SK-N-SH (cell line): Measurements from ENCODE around the gene PNPLA2. TPM values are rescaled to one million over a fixed set of nuclear protein-coding genes. Genes with fewer than 3 reads are reported as not detected.

ENCODE experiments used
- CTCF ChIA-PET: fragments of 300-600, 350-600 bp; formaldehyde crosslinking; extraction: SDS; loops from one replicate; lab custom pipeline; 2021; lab: Yijun Ruan, JAX
- POLR2A ChIA-PET: fragments of 350-600 bp; sonication (Branson Sonifier 250); formaldehyde crosslinking; extraction: SDS; loops from one replicate; lab custom pipeline; 2020; ENCODE audit warnings: antibody characterized with exemption, inconsistent platforms; lab: Yijun Ruan, JAX
- DNase-seq: peaks from one replicate; pipeline ENCODE4 v3.0.0; 2012
- H2AFZ ChIP-seq: fragments of 200-600 bp; sonication (generic); 2 replicates; pipeline ENCODE4 v1.8.1; 2016; ENCODE audit warnings: antibody characterized with exemption, mild to moderate bottlenecking, low read depth
- H3F3A ChIP-seq: fragments of 200-600 bp; sonication (generic); replicated peaks from 2 replicates; pipeline ENCODE3; 2016; ENCODE audit warnings: antibody characterized with exemption, mild to moderate bottlenecking; ENCODE audit not compliant: insufficient read depth
- H3K27ac ChIP-seq, 2 experiments: fragments of 200-500 bp in 1 of 2; fragments of 200-600 bp in 1 of 2; sonication (Bioruptor generic) in 1 of 2; sonication (generic), shearing (Covaris generic) in 1 of 2; 2 replicates each; pipeline versions ENCODE4 v1.5.1 to v1.6.1; 2014 to 2016; ENCODE audit warnings: low read depth in 2 of 2, inconsistent platforms in 1 of 2, low read length in 1 of 2, mild to moderate bottlenecking in 1 of 2, mixed read lengths in 1 of 2
- H3K27me3 ChIP-seq: fragments of 200-600 bp; sonication (generic), shearing (Covaris generic); 2 replicates; pipeline ENCODE4 v1.6.1; 2016; ENCODE audit warnings: mixed run types; ENCODE audit not compliant: insufficient read depth
- H3K36me3 ChIP-seq, 2 experiments: fragments of 200-500 bp in 1 of 2; fragments of 200-600 bp in 1 of 2; sonication (Bioruptor generic) in 1 of 2; sonication (generic) in 1 of 2; replicated peaks in 1 of 2; 2 replicates each; pipeline versions ENCODE3 to v1.5.1; 2014 to 2016; ENCODE audit warnings: low read length in 1 of 2, mild to moderate bottlenecking in 1 of 2; ENCODE audit not compliant: insufficient read depth in 2 of 2, control insufficient read depth in 1 of 2
- H3K4me1 ChIP-seq, 2 experiments: fragments of 200-500 bp in 1 of 2; fragments of 200-600 bp in 1 of 2; sonication (Bioruptor generic) in 1 of 2; sonication (generic), shearing (Covaris generic) in 1 of 2; 2 replicates each; pipeline versions ENCODE4 v1.5.1 to v1.6.1; 2014 to 2016; ENCODE audit warnings: low read depth in 1 of 2, low read length in 1 of 2, mixed run types in 1 of 2; ENCODE audit not compliant: insufficient read depth in 2 of 2, control insufficient read depth in 1 of 2
- H3K4me2 ChIP-seq: fragments of 200-600 bp; sonication (generic), shearing (Covaris generic); 2 replicates; pipeline ENCODE4 v1.6.1; 2017; ENCODE audit warnings: mixed run types
- H3K4me3 ChIP-seq, 2 experiments: fragments of 200-500 bp in 1 of 2; fragments of 200-600 bp in 1 of 2; sonication (Bioruptor generic) in 1 of 2; sonication (generic), shearing (Covaris generic) in 1 of 2; 2 replicates each; pipeline versions ENCODE4 v1.5.1 to v1.8.1; 2014 to 2016; ENCODE audit warnings: low read depth in 2 of 2, inconsistent platforms in 1 of 2, low read length in 1 of 2, mild to moderate bottlenecking in 1 of 2, mixed read lengths in 1 of 2, moderate library complexity in 1 of 2
- H3K79me2 ChIP-seq: fragments of 200-600 bp; sonication (generic); 2 replicates; pipeline ENCODE4 v1.8.1; 2017; ENCODE audit warnings: mild to moderate bottlenecking; ENCODE audit not compliant: insufficient read depth
- H3K9ac ChIP-seq: fragments of 200-600 bp; sonication (generic); 2 replicates; pipeline ENCODE4 v1.6.1; 2017; ENCODE audit warnings: mixed run types
- H3K9me2 ChIP-seq: fragments of 200-600 bp; sonication (generic); 2 replicates; pipeline ENCODE4 v1.6.1; 2017; ENCODE audit warnings: mixed run types
- H3K9me3 ChIP-seq: fragments of 200-600 bp; sonication (generic); 2 replicates; pipeline ENCODE4 v1.6.1; 2017; ENCODE audit warnings: mixed run types, mild to moderate bottlenecking, moderate library complexity
- H4K20me1 ChIP-seq: fragments of 200-600 bp; sonication (generic); 2 replicates; pipeline ENCODE4 v1.6.1; 2017; ENCODE audit warnings: mild to moderate bottlenecking, mixed run types; ENCODE audit not compliant: insufficient read depth
- CHD2 ChIP-seq: fragments of 150-350 bp; IDR thresholded peaks from 2 replicates; pipeline ENCODE4 v1.6.1; 2018; ENCODE audit warnings: low read length; ENCODE audit not compliant: partially characterized antibody
- EZH2phosphoT487 ChIP-seq: fragments of 200-600 bp; sonication (generic); IDR thresholded peaks from 2 replicates; pipeline ENCODE4 v1.6.1; 2017; ENCODE audit warnings: low read depth, mixed run types, mild to moderate bottlenecking, antibody characterized with exemption, moderate library complexity, borderline replicate concordance
- FOSL2 ChIP-seq: IDR thresholded peaks from 2 replicates; pipeline ENCODE4 v1.4.0; 2012; ENCODE audit warnings: low read depth, mild to moderate bottlenecking, moderate library complexity, borderline replicate concordance
- GABPA ChIP-seq: IDR thresholded peaks from 2 replicates; pipeline ENCODE4 v1.4.0; 2012; ENCODE audit warnings: low read depth, mild to moderate bottlenecking
- MXI1 ChIP-seq: IDR thresholded peaks from 2 replicates; pipeline ENCODE4 v1.6.1; 2012; ENCODE audit warnings: mild to moderate bottlenecking, low read depth, low read length, improper control_type of control experiment
- NFIC ChIP-seq: IDR thresholded peaks from 2 replicates; pipeline ENCODE4 v1.4.0; 2012; ENCODE audit warnings: borderline replicate concordance
- NRF1 ChIP-seq: IDR thresholded peaks from 2 replicates; pipeline ENCODE4 v1.6.1; 2012; ENCODE audit warnings: low read depth, mild to moderate bottlenecking, low read length
- POLR2AphosphoS5 ChIP-seq: IDR thresholded peaks from 2 replicates; pipeline ENCODE4 v1.6.1; 2012; ENCODE audit warnings: low read depth, low read length
- RAD21 ChIP-seq: IDR thresholded peaks from 2 replicates; pipeline ENCODE4 v1.6.1; 2012; ENCODE audit warnings: mild to moderate bottlenecking, low read length
- RCOR1 ChIP-seq: fragments of 150-350 bp; IDR thresholded peaks from 2 replicates; pipeline ENCODE4 v1.6.1; 2017; ENCODE audit warnings: antibody characterized with exemption, low read length
- RFX5 ChIP-seq: IDR thresholded peaks from 2 replicates; pipeline ENCODE4 v1.6.1; 2012; ENCODE audit warnings: mild to moderate bottlenecking, improper control_type of control experiment, low read length
- WGBS: methylation state at CpG from one replicate; pipeline ENCODE4 v1.1.6; 2017; ENCODE audit warnings: low lambda C conversion rate; 5-methylcytosine and 5-hydroxymethylcytosine counted together
- polyA plus RNA-seq, 3 experiments: library from polyadenylated mRNA; depleted of rRNA; stranded (reverse); fragments of >200 nt; gene quantifications; 2 replicates each; pipeline ENCODE4 v1.2.3, GENCODE V29; 2012
- TF ChIP-seq, protein P1 (sequence below): IDR thresholded peaks from 2 replicates; pipeline ENCODE4 v1.4.0; 2012; ENCODE audit warnings: low read depth
- TF ChIP-seq, protein P2 (sequence below): IDR thresholded peaks from 2 replicates; pipeline ENCODE4; 2012
- TF ChIP-seq, protein P3 (sequence below): fragments of 150-350 bp; IDR thresholded peaks from 2 replicates; pipeline ENCODE4 v1.6.1; 2017; ENCODE audit warnings: antibody characterized with exemption, low read length, low read depth, borderline replicate concordance
- TF ChIP-seq, protein P4 (sequence below): fragments of 150-350 bp; IDR thresholded peaks from 2 replicates; pipeline ENCODE4 v1.6.1; 2016; ENCODE audit warnings: mild to moderate bottlenecking, low read depth, low read length
- TF ChIP-seq, protein P5 (sequence below): IDR thresholded peaks from 2 replicates; pipeline ENCODE4 v1.4.0; 2012; ENCODE audit warnings: low read depth, borderline replicate concordance

PNPLA2 gene
- polyA plus RNA-seq, 1 of the 3 experiments (the other 2 are of a cell fraction): 60.3 TPM

DNA sequence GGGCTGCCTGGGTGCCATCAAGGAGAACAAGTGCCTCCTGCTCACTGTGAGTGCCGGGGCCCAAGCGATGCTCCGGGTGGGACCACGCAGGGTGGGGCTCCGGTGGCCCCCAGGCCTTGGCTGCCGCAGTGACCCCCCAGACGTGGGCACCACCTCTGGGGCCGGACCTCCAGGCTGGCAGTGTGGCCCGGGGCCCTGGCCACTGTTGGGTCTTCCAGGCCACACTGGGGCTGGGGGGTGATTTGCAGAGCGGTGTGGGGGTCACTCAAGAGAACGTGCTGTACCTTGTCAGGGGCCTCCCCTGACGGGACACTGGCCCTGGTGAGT is 43.9 kb downstream of the PNPLA2 start:
- Histone ChIP-seq H3K36me3 (peaks cover 0 to 24% of the 10 kb centered on the region in 2 experiments), H3F3A (peaks cover 3% of the 10 kb centered on the region), H3K79me2 (peaks cover 7% of the 10 kb centered on the region; the same call in 1 of the 2 replicates), H2AFZ (no peak overlapping the region), H3K4me3 (no peak overlapping the region), H3K4me1 (peaks cover 10 to 48% of the 10 kb centered on the region in 2 experiments; a peak in 2 of 4 replicates), H4K20me1 (peaks cover 36% of the 10 kb centered on the region), H3K27me3 (no peaks in the 10 kb centered on the region), H3K9ac (no peak overlapping the region), H3K9me3 (no peaks in the 10 kb centered on the region), H3K27ac (no peak overlapping the region; a peak in 1 of 4 replicates), H3K4me2 (no peak overlapping the region), H3K9me2 (no peaks in the 10 kb centered on the region)
- WGBS: 92% methylated on average over 6 of the region's 12 CpGs
- ChIA-PET CTCF (interaction anchor here (1.6 to 4.0 kb wide), 2 partner anchors 15 to 90 kb away, joined by 4 to 24 read pairs; no protein-coding TSS in a partner anchor), POLR2A (no interaction called here)
- no peak for DNase-seq
- TF ChIP-seq MXI1 (no peak), FOSL2 (no peak), RAD21 (no peak), POLR2AphosphoS5 (no peak), GABPA (no peak), EZH2phosphoT487 (no peak), RFX5 (no peak), NRF1 (no peak)
- TF ChIP-seq, protein P1, sequence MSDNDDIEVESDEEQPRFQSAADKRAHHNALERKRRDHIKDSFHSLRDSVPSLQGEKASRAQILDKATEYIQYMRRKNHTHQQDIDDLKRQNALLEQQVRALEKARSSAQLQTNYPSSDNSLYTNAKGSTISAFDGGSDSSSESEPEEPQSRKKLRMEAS: no peak
- TF ChIP-seq, protein P2, sequence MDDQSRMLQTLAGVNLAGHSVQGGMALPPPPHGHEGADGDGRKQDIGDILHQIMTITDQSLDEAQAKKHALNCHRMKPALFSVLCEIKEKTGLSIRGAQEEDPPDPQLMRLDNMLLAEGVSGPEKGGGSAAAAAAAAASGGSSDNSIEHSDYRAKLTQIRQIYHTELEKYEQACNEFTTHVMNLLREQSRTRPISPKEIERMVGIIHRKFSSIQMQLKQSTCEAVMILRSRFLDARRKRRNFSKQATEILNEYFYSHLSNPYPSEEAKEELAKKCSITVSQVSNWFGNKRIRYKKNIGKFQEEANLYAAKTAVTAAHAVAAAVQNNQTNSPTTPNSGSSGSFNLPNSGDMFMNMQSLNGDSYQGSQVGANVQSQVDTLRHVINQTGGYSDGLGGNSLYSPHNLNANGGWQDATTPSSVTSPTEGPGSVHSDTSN: no peak

DNA sequence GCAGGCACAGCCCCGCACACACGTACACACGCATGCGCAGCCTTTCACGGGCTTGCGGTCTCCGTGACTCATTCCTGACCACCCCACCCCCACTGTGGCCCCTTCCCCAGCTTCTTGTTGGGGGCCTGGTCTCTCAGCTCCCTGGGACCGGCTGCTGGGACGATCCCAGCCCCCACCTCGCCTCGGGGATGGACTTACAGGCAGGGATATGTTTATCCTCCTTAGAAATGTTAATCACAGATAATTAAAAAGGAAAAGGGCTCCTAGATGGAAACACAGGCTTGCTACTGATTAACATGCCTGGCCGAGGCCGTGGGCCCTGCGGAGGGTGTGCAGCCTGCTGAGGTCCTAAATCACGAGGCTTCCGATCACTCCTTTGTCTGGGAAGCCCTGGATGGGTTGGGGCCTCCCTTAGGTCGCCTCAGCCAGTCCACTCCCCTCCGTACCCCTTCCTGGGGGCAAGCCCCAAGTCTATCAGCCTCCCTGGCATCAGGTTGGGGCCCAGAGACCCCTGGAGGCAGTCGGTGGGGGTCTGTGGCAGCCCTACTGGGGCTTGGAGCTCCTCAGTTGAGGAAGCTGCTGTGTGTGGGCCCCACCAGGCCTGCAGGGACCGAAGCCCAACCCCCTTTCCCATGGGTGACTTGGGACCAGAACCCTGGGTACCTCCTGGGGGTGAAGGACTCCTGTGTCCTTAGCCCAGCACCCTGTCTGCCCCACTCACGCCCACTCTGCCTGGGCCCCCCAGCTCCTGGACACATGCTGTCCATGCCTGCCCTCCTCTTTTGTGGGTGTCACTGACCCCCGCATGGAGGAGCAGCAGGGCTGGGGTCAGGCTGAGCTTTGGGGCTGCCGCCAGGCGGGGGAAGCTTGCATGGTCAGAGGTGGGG is 44.6 kb downstream of the PNPLA2 start:
- Histone ChIP-seq H3K79me2 (peaks cover 7% of the 10 kb centered on the region; the same call in 1 of the 2 replicates), H3K27ac (peak overlapping the region in 1 of 2 experiments; percentile 16; a peak in 1 of 4 replicates), H3K36me3 (peaks cover 0 to 24% of the 10 kb centered on the region in 2 experiments), H3K4me1 (peaks cover 10 to 42% of the 10 kb centered on the region in 2 experiments; a peak in 2 of 4 replicates), H3K9ac (no peak overlapping the region), H2AFZ (no peak overlapping the region), H3K4me3 (no peak overlapping the region), H4K20me1 (peaks cover 30% of the 10 kb centered on the region), H3K9me2 (no peaks in the 10 kb centered on the region)
- DNase-seq: no peak
- POLR2A ChIA-PET: no interaction called here
- TF ChIP-seq, protein P3, sequence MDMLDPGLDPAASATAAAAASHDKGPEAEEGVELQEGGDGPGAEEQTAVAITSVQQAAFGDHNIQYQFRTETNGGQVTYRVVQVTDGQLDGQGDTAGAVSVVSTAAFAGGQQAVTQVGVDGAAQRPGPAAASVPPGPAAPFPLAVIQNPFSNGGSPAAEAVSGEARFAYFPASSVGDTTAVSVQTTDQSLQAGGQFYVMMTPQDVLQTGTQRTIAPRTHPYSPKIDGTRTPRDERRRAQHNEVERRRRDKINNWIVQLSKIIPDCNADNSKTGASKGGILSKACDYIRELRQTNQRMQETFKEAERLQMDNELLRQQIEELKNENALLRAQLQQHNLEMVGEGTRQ: no peak
- TF ChIP-seq, protein P4, sequence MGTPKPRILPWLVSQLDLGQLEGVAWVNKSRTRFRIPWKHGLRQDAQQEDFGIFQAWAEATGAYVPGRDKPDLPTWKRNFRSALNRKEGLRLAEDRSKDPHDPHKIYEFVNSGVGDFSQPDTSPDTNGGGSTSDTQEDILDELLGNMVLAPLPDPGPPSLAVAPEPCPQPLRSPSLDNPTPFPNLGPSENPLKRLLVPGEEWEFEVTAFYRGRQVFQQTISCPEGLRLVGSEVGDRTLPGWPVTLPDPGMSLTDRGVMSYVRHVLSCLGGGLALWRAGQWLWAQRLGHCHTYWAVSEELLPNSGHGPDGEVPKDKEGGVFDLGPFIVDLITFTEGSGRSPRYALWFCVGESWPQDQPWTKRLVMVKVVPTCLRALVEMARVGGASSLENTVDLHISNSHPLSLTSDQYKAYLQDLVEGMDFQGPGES: no peak
- TF ChIP-seq CHD2 (no peak), NFIC (no peak), RCOR1 (no peak), EZH2phosphoT487 (no peak)
- TF ChIP-seq, protein P5, sequence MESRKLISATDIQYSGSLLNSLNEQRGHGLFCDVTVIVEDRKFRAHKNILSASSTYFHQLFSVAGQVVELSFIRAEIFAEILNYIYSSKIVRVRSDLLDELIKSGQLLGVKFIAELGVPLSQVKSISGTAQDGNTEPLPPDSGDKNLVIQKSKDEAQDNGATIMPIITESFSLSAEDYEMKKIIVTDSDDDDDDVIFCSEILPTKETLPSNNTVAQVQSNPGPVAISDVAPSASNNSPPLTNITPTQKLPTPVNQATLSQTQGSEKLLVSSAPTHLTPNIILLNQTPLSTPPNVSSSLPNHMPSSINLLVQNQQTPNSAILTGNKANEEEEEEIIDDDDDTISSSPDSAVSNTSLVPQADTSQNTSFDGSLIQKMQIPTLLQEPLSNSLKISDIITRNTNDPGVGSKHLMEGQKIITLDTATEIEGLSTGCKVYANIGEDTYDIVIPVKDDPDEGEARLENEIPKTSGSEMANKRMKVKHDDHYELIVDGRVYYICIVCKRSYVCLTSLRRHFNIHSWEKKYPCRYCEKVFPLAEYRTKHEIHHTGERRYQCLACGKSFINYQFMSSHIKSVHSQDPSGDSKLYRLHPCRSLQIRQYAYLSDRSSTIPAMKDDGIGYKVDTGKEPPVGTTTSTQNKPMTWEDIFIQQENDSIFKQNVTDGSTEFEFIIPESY: no peak
- TF ChIP-seq, all 33 proteins: peak for 0
- CTCF ChIA-PET: interaction anchor here (1.6 to 4.0 kb wide), 2 partner anchors 16 to 89 kb away, joined by 4 to 24 read pairs; no protein-coding TSS in a partner anchor
- H3K27me3 ChIP-seq: no peaks in the 10 kb centered on the region
- WGBS: 93% methylated on average over 18 of the region's 24 CpGs
- no peaks in the 10 kb centered on the region for H3K9me3 ChIP-seq
- no peak overlapping the region for H3K4me2 ChIP-seq
- H3F3A ChIP-seq: peaks cover 3% of the 10 kb centered on the region
